HG03460 (cell line): Measurements from ENCODE around the gene MCEMP1.
"Not testable (repeated sequence)": the region's sequence is repeated elsewhere in the genome, so short reads cannot be mapped to it uniquely, and the experiment has no call there.

Experiments used
- ATAC-seq: cut with Tn5 transposase; IDR thresholded peaks from one replicate; pipeline ENCODE4 v1.9.1; 2021; ENCODE audit not compliant: unreplicated experiment

MCEMP1 gene

DNA sequence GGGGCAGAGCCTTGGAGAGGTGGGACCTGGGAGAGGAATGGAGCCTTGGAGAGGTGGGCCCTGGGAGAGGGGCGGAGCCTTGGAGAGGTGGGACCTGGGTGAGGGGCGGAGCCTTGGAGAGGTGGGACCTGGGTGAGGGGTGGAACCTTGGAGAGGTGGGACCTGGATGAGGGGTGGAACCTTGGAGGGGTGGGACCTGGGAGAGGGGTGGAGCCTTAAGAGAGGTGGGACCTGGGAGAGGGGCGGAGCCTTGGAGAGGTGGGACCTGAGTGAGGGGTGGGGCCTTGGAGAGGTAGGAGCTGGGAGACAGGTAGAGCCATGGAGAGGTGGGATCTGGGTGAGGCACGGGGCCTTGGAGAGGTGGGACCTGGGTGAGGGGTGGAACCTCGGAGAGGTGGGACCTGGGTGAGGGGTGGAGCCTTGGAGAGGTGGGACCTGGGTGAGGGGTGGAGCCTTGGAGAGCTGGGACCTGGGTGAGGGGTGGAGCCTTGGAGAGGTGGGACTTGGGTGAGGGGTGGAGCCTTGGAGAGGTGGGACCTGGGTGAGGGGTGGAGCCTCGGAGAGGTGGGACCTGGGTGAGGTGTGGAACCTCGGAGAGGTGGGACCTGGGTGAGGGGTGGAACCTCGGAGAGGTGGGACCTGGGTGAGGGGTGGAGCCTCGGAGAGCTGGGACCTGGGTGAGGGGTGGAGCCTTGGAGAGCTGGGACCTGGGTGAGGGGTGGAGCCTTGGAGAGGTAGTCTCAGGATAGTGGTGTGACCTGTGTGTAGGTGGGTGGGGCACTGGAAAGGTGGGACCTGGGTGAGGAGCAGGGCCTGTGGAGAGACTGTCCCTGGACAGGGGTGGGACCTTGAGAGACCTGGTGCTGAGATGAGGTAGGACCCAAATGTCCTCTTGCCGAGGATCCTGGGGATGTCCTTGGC, 33.0 kb upstream of the MCEMP1 start:
- ATAC-seq, result not testable (repeated sequence)

DNA sequence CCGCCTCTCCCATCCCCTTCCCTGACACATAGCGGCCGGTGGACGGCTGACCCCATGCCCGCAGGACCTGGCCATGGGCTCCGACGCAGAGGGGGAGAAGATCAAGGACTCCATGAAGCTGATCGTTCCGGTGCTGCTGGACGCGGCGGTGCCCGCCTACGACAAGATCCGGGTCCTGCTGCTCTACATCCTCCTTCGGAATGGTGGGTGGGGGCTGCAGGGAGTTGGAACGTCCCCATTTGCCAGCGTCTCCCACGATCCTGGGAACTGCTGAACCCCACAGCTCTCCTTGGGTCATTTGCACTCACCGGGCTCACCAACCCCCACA, 32.4 kb upstream of the MCEMP1 start:
- ATAC-seq, result no peak

DNA sequence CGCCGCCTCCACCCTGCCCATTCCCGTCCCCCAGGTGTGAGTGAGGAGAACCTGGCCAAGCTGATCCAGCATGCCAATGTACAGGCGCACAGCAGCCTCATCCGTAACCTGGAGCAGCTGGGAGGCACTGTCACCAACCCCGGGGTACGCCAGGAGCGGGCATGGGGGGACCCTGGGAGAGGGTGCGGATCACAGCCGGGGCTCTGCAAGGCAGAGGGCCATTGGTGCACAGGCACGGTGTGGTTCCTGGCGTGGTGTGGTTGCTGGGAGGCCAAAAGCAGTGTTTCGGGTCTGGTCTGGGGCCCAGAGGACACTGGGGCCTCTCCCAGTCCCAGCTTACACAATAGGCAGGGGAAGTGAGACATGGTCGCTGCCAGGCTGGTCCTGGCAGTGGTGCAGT, 31.7 kb upstream of the MCEMP1 start:
- ATAC-seq, result no peak

DNA sequence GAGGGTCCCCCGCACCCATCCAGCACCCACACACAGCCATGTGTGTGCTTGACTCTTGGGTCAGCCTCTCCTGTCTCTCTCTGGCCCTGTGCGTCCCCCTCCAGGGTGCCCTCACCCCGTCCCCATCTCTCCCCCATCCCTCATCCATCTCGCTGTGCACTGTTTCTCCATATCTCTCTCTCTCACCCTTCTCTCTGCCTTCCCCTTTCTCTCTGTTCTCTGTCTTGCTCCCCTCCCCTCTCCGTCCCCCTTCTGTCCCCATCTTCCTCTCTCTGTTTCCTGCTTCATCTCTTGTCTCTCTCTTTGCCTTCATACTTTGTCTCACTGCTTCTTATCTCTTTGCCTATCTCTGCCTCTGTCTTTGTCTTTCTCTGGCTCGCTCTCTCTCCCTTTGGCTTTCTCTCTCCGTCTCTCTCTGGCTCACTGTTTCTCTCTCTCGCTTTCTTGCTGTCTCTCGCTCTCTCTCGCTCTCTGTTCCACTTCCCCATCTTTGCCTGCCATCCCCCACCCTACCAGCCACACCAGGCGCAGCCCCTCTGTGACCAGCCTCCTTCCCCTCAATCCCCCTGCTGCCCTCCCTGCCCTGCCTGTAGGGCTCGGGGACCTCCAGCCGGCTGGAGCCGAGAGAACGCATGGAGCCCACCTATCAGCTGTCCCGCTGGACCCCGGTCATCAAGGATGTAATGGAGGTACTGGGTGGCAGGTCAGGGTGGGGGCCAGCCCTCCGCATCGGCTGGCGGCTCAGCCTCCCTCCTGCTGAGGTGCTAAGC, 31.0 kb upstream of the MCEMP1 start:
- no peak for ATAC-seq

DNA sequence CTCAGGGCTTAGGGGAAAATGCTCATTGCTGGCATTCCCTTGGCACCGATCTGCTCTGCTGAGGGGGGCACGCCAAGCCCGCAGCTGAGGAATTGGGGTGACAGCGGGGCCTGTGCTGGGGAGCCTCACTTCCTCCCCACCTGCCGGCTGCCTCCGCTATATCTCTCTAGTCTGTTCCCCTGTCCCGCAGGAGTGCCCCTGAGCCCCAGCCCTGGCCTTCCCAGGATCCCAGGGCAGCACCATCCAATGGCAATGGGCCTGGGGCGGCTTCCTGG, 30.5 kb upstream of the MCEMP1 start:
- ATAC-seq, result no peak

DNA sequence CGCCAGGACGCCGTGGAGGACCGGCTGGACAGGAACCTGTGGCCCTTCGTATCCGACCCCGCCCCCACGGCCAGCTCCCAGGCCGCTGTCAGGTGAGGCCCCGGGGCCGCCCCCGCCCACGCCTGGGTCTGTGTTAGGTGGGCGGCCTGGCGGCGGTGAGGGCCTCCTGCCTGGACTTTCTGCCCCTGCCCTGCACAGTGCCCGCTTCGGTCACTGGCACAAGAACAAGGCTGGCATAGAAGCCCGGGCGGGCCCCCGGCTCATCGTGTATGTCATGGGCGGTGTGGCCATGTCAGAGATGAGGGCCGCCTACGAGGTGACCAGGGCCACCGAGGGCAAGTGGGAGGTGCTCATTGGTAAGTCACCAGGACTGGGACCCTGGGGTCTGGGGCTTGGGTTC, 29.7 kb upstream of the MCEMP1 start:
- no peak for ATAC-seq

DNA sequence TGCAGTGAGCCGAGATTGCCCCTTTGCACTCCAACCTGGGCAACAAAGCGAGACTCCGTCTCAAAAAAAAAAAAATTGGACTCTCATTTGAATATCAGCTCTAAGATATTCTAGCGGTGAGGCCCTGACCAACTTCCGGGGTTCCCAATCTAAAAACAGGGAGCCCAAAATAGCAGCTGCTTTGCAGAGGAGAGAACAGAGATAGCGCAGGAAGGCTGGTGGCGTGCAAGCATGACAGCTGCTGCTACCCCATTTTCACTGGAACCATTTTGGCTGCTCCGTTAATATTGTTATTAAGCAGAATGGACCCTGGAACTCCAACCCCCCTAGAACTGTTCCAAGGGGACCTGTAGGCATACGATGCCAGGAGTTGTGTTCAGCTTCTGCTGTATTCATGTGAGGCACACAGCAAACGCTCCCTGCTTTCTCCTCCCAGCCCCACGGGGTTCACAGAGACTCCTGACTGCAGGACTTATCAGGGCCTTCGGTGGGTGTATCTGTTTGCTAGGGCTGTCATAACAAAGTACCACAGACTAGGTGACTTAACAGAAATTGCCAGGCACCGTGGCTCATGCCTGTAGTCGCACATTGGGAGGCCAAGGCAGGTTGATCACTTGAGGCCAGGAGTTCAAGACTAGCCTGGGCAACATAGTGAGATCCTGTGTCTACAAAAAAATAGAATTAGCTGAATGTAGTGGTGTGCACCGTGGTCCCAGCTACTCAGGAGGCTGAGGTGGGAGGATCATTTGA, 28.4 kb upstream of the MCEMP1 start:
- no peak for ATAC-seq

DNA sequence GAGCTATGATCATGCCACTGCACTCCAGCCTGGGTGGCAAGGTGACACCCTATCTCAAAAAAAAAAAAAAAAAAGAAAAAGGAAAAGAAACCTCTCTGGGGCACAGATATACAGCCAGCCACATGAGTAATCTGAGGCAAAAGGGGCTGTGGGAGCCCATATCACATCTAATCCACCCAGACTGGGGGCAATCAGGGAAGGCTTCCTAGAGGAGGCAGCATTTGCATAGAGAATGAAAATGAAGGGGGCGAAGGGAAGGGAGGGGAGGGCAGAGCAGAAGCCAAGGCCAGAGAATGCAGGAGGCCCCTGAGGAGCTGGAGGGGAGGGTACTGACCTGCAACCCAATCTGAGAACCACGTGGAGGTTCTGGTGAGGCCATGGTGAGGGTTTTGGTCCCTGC, 26.7 kb upstream of the MCEMP1 start:
- no peak for ATAC-seq

DNA sequence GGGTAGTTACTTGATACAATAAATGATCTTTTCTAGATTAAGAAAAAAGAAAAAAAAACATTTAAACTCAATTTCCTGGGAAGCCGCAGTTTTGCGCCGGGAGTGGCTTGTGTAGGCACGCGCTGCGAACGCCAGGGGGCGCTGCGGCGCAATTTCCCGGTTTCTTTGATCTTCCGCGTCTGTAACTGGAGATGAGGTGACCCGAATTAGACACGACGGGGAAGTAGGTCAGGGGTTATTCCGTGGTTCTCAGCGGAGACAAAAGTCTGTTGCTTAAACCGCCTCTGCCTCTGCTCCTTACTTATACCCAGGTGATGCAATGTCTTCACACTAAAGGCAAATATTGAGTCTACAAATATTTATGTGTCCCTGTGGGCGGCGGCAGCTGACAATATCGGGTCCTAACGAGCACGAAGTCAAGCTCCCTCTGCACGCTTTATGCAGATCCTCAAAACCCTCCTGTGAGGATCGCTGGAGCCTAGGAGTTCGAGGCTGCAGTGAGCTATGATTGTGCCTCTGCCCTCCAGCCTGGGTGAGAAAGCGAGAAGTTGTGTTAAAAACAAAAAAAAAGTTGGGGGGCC, 24.7 kb upstream of the MCEMP1 start:
- ATAC-seq, result no peak

DNA sequence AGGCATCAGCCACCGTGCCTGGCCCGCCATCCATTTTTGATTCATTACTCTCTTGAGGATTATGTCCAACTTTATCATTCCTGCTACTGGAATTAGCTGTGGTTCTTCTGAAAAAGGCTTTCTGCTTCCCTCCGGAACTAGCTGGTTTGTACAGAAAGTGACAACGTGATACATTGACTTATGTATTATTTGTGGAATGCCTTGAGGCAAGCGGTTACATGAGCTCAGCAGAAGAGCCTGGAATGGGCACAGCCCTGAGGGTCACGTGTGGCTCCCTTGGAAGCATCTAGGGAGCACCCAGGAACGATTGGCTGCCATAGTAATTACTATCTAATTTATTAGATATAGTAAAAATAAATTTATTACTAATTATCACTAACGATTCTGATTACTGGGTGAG, 22.5 kb upstream of the MCEMP1 start:
- ATAC-seq, result no peak

DNA sequence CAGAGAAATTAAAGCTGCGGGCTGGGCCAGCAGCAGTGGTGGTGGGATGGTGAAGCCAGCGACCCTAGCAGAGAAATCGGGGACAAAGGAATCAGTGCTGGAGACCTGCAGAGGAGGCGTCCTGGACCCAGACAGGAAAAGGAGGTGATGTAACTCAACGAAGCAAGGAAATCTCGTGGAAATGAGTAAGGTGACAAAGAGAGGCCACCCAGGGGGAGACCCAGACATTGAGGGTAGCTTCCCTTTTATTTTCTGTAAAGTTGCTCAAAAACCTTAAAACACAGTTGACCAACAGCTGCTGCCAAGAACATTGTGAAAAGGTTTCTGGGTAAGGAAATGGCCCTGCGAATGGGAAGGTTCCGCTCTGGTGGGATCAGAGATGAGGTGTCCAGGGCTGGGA, 21.3 kb upstream of the MCEMP1 start:
- ATAC-seq, result no peak

DNA sequence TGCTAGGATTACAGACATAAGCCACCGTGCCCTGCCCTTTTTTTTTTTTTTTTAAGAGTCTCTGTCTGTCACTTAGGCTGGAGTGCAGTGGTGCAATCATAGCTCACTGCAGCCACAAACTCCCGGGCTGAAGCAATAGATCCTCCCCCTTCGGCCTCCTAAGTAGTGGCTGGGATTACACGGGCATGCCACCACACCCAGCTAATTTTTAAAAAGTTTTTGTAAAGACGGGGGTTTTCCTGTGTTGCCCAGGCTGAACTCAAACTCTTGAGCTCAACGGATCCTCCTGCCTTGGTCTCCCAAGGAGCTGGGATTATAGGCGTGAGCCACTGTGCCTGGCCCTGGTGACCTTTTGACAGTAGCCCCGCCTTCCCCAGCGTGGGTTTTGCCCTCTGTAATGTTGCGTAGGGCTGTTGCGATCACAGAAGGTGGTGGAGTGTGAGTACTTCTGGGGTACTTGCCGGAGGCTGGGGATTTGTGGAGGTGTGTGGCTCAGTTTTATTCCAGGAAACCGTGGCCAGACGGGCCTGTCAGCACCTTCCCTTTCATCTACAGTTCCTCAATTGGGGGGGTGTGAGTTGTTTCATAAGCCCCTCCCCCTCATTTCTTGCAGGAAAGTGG, 19.6 kb upstream of the MCEMP1 start:
- ATAC-seq, result no peak

DNA sequence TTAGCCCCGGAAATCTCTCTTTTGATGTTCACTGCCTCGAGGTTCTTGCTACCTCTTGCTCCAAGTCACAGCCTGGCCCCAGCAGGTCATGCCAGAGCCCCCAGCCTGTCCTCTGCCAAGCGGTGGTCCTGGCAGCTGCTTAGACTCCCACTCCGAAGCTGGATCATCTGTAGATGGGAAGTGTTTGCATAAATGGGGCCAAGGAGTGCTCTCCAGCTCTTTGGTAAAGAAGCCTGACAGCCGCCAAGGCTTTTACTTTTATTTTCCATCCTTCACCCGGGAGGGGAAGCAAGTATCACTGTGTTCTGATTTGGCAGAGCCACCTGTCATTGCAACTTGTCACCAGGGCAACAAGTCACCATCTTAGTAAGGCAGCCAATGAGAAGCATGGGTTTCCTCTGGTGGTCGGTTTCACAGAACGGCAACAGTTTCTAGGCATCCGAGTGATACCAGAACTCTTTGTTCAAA, 18.6 kb upstream of the MCEMP1 start:
- no peak for ATAC-seq

DNA sequence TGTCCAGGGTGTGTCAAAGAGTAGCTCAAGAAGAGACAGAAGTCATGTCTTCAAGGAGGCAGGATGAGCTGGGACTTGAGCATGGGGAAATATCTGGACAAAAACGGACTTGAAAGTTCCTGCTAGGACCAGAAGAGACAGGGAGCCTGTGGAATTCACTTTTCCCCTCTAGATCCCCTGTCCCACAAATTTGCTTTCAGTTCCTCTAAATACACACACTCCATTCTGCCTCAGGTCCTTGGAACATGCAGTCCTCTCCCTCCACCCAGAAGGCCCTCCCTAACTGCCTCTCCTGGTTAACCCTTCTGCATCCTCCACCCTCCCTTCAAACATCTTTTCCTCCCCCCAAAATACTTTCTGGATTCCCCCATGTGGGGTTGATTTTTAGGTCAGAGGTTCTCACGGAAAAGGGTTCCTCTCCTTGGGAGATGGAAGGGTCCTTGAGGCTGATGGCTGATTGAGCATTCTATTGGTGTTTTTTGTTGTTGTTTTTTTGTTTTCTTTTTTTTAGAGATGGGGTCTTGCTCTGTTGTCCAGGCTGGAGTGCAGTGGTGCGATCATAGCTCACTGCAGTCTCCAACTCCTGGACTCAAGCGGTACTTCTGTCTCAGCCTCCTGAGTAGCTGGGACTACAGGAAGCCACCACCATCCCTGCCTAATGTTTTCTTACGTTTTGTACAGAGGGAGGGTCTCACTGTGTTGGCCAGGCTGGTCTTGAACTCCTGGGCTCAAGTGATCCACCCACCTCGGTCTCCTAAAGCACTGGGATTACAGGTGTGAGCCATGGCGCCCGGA, 14.9 kb upstream of the MCEMP1 start:
- no peak for ATAC-seq

DNA sequence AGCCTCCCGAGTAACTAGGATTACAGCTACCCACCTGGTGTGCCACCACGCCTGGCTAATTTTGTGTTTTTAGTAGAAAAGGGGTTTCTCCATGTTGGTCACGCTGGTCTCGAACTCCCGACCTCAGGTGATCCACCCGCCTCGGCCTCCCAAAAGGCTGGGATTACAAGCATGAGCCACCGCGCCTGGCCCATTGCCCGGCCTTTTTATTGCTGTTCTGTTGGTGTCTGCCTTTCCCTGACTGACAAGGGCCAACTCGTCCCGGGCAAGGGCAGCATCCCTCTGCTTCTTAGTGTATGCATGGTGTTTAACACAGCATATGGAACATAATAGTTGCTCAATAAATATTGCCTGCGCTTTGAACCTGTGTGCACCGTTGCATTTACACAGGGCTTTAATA, 14.2 kb upstream of the MCEMP1 start:
- no peak for ATAC-seq

DNA sequence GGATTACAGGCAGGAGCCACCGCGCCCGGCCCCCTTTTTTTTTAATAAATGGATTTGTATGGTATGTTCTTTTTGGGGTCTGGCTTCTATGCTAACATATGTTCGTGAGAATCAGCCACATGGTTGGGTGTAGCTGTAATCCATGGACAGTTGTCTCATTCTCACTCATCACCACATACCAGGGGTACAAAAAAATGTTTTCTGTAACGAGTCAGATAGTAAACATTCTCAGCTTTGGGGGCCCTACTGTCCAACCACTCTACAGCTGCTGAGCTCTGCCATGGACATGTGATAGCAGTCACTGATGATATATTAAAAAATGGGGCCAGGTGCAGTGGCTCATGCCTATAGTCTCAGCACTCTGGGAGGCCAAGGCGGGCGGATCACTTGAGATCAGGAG, 13.2 kb upstream of the MCEMP1 start:
- ATAC-seq, result no peak

DNA sequence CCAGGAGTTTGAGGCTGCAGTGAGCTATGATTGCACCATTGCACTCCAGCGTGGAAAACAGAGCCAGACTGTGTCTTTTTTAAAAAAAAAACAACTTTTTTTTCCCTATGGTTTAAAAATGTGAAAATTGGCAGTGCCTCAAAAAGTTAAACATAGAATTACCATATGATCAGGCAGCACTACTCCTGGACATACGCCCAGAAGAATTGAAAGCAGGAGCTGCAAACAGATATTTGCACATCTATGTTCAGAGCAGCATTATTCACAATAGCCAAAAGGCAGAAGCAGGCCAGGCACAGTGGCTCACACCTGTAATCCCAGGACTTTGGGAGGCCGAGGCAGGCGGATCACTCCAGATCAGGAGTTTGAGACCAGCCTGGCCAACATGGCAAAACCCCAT, 11.8 kb upstream of the MCEMP1 start:
- no peak for ATAC-seq

DNA sequence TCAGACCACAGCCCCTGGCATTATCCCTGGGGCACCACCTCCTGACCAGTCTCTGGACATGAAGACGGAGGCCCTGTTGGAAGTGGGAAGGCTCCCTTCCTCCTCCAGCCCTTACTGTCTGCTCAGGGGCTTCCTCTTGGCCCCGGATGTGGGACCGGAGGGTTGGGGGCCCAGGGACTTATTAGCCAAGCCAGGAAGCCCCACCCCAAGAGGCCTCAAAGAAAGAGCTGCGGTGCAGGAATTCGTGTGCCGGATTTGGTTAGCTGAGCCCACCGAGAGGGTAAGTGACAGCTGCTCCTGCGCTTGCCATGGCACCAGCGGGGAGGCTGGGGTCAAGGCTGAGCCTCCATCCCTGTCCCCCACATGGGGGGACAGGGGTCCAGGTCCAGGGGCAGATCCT, 8.0 kb upstream of the MCEMP1 start, which contains the start of gene RETN:
TSS of gene RETN (plus strand) at position 208 of the 400 bp plus-strand sequence. CDS start 278 bp downstream, outside the sequence.
- ATAC-seq, result no peak

DNA sequence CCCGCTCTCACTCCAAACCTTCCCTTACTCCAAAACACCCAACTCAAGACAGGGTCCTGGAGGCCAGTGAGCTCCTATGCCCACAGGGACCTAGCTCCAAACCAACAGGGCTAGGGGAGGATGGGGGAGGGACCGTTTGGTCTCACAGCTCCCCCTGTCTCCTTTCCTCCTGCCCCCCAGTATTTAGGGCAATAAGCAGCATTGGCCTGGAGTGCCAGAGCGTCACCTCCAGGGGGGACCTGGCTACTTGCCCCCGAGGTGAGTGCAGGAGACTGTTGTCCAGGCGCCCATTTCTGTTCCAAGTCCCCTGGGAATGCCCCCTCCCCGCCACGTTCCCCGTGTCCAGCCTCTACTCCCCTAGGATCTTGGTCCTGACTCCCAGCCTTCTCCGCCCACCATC, 7.2 kb upstream of the MCEMP1 start:
- ATAC-seq, result no peak

DNA sequence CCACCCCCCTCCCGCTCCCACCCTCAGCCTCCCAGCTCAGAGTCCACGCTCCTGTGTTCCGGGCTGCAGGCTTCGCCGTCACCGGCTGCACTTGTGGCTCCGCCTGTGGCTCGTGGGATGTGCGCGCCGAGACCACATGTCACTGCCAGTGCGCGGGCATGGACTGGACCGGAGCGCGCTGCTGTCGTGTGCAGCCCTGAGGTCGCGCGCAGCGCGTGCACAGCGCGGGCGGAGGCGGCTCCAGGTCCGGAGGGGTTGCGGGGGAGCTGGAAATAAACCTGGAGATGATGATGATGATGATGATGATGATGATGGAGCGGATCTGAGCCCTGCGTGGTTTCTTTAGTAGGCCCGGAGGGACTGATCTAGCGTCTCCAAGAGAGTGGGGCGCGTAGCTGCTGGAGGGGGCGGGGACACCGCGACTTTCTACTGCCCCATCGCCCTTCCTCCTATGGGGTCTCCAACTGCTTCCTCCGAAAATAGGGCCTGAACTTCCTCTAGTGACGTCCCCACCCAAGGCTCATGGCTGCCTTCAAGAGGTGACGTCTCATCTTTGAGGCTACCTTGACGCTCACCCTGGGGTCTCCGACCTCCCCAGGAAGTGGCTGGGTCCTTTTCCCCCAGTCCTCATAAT, 6.6 kb upstream of the MCEMP1 start:
- ATAC-seq, result no peak
